NCI-H2227 (cell line): ENCODE results near the gene ATG2A.

ENCODE experiments used
- DNase-seq: peaks from one replicate; lab custom pipeline; 2025; ENCODE audit not compliant: unreplicated experiment; lab: John Stamatoyannopoulos, UW

Gene ATG2A

DNA sequence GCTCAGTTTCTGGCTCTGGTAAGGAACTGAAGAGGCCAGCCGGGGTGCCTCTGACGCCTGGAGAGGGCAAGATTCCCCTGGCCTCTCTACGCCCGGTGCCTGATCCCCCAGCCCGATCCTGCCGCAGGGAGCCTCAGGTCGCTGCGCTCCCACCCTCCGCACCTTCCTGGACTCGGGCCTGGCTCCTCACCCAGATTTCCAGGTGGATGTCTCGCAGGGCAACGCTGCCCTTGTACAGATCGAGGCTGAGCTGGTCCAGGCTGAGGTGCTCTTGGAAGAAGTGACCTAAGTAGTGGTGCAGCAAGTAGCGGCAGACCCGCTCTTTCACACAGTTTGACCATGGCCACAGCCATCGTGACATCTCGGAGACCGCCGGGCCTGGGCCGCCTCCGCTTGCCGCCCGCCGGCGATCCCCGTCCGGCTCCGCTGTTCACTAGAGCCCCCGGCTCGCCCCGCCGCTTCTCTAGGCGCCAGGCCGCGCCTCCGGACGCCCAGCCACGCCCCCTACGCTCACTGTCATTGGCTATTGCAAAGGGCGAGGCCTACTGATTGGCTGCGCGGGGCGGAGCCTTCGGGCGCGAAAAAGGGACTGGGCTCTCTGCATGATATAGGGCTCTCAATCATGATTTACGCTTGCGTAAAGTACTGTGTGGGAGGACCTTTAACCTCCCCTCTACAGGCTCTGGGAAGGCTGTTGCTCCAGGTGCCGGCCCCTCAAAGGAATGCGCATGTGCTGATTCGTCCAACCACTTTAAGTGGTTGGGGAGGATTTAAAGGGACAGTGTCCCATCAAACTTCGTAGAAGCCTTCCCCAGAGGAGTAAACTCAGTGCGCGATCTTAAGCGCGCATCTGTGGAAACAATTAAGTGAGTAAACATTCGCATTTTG is at the start of gene ATG2A:
Gene ATG2A, minus strand, starts transcription at position 435 of the 888 bp plus-strand sequence. Its CDS starts 74 bp downstream, at position 361.
- peak; percentile 99 for DNase-seq

DNA sequence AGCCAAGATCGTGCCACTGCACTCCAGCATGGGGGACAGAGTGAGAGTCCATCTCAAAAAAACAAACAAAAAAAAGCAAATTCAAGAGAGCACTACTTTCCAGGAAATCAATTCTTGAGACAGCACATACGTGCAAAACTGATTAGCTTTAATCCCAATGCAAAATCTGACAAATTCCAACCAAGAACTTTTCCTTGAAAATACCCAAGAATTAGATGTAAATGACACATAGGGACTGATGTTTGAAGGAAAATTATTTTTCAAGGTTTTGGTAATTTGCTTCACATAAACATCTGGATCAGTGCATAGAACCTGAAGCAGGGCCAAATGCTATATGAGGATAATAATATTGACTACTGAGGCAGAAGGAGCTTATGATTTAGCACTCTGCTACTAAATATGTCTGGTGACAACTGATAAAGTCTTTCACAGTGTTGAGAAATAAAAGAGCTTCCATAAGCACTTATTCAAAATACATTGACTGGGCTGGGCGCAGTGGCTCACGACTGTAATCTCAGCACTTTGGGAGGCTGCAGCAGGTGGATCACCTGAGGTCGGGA is 46.1 kb upstream of the ATG2A start:
- no peak for DNase-seq

DNA sequence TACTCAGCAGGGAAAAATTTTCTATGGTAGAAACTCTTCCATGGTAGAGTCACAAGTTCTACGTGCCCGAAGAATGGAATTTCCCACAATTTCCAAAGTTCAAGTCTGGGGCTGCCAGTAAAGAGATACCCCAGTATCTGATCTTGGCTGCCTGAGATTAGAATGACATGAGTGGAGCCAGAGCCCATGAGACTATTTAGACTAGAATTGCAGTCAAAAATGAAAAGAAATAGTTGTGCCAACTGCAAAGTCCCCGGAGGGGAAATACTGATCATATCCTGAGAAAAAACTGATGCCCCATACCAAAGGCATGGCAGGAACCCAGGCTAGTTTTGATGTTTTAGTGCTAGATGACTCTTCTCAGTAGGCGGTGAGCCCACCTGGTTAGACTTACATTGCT is 43.7 kb upstream of the ATG2A start:
- DNase-seq = no peak

DNA sequence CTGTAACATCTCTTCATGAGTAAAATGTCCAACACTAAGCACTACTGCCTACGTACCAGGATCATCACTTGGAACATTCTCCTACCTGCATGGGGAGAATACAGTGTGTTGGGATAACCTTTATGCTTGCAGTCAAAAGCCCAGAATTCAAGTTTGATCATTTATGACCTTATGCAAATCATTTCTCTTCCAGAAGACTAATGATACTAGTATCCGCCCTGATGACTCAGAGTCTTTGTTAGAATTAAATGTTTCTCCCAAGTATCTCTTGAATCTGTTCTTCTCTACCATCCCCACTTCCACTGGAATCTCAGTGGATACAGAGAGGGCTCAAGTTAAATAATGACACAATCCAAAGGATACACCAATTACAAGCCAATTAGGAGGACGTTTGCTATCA is 42.5 kb upstream of the ATG2A start:
- DNase-seq = no peak

DNA sequence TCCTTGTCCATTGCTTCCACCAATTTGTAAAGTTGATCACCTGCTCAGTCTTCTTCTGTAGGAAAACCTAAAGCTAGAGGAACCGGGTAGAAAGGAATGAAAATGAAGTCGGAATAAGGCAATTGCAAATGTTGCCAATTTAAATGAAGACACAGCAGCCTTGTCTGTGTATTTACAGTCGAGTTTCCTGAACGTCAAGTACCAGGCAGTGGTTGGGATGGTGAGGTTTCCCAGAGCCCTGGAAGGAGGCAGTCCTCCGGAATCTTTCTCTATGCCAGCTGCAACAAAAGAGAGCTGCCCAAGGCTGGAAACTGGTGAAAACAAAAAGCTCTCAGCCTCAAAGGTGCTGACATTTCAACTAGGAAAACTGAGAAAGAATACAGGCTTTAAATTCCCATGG is 37.2 kb upstream of the ATG2A start:
- DNase-seq = no peak

DNA sequence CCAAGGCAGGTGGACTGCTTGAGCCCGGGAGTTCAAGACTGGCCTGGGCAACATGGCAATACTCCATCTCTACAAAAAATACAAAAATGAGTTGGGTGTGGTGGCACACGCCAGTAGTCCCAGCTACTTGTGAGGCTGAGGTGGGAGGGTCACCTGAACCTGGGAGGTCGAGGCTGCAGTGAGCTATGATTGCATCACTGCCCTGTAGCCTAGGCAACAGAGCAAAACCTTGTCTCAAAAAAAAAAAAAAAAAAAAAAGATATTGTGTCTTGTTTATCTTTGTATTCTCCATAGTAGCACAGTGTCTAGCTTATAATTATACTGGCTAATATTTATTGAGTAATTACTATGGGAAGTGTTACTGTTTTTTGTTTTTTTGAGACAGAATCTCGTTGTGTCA is 34.5 kb upstream of the ATG2A start:
- no peak for DNase-seq

DNA sequence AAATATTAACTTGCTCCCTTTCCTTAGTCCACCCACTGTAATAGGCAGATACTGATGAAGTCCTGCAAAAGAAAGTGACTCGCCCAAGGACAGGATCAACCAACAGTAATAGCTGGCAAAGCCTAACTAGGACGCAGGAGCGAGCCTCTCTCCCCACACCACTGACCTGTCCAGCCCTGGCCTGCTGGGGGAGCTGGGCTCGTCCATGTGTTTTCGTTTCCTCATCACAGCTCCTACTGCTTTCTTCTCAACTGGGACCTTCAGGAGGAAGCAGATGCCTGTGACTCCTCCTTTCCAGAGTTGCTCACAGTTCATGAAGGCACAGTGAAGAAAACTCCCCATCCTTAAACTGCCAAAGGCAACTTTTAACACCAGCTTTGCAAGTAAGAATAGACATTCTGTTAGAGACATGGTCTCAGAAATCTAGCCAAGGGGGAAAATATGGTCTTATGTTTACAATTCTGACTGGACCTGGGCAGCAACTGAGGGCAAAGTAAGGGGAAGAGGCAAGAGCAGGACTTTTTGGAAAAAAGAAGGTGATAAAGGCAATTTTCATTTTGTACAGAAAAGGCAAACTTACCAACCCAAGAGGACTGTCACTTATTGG is 30.3 kb upstream of the ATG2A start:
- DNase-seq = no peak

DNA sequence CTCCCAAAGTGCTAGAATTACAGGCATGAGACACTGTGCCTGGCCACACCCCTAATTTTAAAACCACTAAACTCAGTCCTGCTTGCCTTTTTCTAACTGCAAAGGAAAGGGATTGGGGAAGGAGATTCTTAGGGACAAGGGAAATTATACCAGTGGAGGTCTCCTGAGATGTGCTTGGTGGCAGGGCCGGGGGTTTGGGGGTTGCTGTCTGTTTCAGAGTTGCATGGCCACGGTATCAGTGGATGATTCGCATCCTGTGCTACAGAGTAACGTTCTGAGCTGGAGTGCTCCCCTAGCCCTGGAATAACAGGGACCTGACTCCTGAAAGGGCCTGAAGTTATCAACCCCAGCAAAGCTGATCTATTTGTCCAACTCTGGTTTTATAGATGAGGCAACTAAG is 19.5 kb upstream of the ATG2A start:
- DNase-seq = no peak

DNA sequence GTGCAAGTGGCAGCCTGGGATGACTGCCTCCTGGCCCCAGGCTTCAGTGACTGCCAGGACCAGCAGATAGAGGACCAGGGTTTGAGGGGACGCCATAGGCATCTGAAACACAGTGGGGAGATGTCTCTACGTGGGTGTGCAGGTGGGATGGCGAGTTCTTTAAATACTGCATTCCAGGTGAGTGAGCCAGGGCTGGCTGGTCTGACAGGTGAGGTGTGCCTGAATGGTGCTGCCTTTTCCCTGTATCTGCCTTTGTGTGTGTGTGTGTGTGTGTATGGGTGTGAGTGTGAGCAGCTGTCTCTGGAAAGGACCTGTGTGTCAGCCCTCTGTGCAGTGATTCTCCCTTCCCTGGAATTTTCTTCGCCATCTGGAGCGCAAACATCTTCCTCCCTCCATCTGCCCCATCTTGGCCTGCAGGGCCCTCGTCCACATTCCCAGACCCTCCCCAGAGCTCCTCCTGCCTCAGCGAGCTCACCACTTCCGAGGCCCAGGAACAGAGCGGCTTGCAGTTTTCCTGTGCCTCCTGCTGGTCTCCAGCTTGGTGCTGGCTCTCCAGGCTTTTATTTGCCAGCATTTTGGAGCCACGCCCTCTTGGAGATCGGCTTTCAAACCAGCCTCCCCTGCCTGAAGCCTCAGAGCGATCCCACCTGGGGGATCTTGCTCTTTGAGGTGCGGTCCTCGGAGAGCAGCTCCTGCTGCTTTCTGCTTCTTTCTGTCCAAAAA is 18.5 kb upstream of the ATG2A start, which contains the start of gene GPHA2:
Gene GPHA2, minus strand, starts transcription at position 535 of the 723 bp plus-strand sequence. Its CDS starts 433 bp downstream, at position 102.
- peak; percentile 47 for DNase-seq

DNA sequence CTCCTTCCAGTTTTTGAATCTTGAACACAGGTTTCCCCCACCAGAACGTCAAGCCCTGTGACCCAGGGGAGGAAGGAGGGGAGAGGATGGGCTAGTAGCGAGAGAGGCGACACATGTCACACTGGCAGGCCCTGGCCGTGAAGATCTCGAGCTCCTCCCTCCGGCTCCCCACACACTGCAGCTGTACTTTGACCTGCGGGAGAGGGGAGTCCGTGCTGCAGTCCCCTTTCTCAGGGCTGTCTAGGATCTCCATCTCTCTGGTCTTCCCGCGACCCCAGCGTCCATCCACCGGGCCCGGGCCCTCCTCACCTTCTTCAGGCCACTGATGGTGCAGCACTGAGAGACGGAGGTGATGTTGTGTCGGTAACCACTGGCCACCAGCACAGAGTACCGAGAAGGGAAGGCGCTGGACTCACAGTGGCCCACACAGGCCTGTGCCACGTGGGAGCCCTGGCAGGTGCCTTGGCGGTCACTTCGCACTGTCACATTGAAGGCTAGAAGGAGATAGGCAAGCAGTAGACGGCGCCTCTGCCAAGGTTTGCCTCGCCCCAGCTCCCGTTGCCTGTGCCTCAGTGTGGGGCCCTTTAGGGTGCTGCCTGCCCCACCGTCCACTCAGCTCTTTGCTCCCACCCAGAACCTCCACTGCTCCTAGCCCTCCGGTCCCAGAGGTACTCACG is 17.8 kb upstream of the ATG2A start:
- no peak for DNase-seq

DNA sequence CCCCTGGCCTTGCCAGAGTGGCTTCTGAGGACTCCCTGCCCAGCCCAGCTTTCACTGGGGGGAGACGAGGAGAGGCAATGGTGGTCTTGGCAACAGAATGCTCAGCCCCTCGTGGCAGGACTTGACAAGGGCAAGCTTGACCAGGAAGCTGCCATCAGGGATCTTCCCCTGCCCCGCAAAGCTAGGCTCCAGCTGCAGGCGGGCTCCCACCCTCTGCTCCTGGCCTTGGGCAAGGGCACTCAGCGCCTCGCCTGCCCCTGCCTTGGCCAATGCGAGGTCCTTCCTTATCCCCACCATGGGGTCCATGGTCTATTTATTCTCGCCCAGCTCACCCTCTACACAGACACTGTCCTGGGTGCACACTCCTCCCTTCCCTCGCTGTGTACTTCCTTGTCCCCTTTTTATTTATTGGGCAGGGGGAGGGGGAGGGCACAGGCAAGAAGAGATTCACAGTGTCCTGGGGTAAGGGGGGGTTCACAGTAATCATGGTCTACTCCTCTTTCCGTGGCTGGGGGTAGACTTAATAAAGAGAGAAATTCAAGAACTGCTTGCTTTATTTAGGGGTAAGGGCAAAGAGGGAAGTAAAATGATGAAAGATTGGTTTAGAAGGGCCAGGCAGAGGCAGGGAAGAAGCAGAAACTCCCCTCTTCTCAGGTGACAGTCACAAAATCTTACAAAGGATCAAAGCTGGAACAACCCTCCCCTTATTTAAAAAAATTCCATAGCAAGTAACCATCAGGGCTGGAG is 17.1 kb upstream of the ATG2A start:
- DNase-seq = no peak

DNA sequence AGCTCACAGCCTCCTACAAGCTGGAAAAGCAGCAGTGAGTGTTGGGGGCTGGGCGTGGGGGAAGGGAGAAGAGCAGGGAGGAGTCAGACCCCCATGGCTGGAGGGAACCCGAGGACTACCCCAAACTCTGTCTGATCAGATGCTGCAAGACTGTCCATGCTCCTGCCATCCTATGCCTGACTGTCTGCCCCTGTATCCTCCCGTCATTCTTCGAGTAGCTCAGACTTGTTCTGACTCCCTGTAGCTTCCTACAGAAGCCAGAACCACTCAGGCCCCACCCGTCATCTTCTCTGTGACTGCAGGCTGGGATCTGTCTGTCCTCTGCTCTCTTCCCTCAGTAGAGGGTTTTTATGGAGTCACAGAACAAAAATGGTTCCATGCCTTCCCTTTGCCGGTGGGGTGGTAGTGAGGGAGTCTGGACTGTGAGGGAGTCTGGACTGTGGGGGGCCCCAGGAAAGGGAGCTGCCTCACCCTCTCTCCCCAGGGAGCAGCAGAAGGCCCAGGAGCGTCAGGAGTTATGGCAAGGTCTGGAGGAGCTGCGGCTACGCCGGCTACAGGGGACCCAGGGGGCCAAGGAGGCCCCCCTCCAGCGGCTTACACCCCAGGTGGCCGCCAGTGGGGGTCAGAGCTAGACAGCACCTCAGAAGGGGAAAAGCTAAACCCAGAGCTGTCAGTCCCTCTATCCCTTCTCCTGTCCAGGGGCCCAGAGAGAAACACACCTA is 16.4 kb upstream of the ATG2A start:
- no peak for DNase-seq

DNA sequence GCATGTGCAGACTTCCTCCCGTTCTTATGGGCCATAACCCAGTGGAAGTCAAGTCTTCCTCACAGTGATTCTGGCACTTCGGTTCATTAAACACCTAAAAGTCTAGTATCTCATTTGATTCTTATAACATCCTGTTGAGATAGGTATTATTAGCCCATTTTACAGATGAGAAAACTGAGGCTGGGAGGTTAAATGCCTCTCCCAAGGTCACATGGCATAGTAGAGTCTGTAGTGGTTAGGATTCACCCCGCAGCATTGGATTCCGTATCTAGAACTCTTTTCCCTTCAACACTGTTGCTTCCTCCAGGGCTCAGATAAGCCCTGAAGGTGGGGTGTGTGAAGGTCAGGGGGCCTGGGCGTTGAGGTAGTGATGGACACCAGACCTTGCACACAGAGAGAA is 15.3 kb upstream of the ATG2A start:
- no peak for DNase-seq

DNA sequence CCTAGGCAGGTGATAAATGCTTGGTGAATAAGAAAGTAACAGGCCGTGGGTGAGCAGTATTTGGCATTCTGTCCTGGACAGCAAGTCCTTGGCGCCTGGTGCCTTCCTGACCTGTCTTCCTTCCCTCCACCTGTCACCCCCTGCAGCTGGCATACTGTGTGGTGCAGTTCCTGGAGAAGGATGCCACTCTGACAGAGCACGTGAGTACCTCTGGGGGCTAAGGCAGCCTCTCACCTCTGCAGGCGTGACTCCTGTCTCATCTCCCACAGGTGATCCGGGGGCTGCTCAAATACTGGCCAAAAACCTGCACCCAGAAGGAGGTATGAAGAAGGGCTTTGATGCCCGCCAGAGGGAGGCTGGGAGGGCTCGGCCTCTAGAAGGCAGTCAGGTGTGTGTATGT is 14.3 kb upstream of the ATG2A start:
- DNase-seq = no peak

DNA sequence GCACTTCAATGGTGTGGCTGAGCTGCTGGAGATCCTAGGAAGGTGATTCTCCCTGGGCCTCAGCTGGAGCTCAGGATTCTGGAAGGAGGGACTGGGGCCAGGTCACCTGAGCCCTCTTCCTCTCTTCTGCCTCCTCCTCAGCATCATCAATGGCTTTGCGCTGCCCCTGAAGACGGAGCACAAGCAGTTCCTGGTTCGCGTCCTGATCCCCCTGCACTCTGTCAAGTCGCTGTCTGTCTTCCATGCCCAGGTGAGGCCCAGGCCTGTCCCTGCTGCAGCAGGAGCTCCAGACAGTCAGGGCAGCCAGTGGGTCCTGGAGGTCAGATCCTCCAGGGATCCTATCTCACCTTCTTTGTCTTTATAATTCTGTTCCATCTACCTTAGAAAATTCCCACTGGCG is 13.3 kb upstream of the ATG2A start:
- no peak for DNase-seq

DNA sequence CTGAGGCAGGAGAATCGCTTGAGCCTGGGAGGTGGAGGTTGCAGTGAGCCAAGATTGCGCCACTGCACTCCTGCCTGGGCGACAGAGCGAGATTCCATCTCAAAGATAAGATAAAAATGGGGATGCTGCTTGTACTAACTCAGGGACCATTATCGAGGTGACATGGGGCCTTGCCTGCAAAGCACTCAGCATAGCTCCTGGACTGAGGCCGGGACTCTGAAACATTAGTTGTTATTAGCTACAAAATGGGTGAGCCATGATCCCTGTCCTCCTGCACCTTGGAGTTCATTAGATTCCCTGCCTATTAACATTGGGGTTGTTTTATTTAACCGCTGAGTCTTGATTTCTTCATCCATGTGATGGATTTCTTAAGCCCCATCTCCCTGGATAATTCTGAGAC is 12.6 kb upstream of the ATG2A start:
- no peak for DNase-seq

DNA sequence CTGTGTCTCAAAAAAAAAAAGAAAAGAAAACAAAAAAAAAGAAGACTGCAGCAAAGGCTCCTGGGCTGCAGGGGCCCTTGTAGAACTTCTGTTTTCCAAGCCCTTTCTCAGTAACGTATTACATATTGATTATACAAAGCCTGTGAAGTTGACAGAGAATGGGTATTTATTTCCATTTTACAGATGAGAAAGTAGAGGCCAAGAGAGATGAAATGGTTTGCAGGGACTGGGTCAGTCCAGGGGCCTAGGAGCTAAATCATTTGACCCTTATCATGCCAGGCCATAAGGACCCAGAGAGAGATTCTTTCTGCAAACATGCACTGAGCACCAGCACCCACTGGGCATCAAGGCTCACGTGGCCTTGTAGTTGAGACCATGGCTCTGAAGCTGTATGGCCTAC is 11.9 kb upstream of the ATG2A start:
- DNase-seq = no peak

DNA sequence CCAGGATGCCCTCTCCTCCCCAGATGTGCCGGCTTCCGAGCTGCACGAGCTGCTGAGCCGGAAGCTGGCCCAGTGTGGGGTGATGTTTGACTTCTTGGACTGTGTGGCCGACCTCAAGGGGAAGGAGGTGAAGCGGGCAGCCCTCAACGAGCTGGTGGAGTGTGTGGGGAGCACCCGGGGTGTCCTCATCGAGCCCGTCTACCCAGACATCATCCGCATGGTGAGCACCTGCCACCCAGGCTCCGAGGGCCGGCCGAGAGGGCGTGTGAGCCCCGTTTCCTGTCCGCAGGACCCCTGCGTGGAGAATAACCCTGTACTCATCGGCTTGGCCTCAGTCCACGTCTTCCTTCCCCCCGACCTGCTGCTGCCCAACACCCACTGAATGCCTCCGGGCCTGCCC is 9.7 kb upstream of the ATG2A start:
- DNase-seq = no peak

DNA sequence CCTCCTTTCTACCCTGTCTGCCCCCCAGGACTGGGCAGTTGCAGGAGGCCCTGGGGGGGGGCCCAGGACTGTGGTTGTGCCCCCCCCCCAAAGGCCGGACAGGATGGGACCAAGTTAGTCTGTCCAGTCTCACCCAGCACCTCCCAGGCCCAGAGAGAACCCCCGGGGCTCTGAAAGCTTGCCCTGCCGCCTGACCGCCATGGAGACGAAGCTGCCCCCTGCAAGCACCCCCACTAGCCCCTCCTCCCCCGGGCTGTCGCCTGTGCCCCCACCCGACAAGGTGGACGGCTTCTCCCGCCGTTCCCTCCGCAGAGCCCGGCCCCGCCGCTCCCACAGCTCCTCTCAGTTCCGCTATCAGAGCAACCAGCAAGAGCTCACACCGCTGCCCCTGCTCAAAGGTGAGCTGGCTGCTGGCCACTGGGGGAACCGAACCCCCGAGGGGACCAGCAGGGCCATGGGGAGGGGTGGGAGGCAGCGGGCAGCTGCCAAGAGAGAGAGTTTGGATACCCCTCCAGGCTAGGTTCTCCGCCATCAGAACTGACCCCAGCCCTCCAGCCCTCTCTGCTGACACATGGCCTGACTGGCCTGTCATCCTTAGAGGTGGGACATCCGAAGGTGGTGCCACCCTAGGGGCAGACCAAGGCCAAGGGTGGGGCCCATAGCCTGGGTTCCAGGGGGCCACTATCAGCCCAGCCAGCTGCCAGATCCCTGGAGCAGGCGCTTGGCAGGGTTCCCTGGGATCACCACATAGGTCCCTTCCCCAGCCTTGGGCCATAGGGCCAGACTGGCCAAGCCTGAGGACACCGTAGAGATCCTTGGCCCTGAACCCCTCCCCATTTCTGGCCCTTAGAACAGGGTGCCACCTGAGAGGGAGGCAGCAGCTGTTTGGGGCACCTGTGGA is 8.8 kb upstream of the ATG2A start:
- no peak for DNase-seq
